ENCODE data around the gene SHC2.
A peak's percentile ranks its signal among the peaks of the same experiment; 100 is the strongest.
"Not testable (repeated sequence)": the region's sequence is repeated elsewhere in the genome, so short reads cannot be mapped to it uniquely, and the experiment has no call there.

The SHC2 gene

GRCh38 chr19:444677-445210 is 16.1 kb downstream of the SHC2 start:
- no peak for DNase-seq

GRCh38 chr19:443005-443404 is 17.8 kb downstream of the SHC2 start:
- no peak for DNase-seq

- DNase-seq, result no peak
These were observed 18.7 kb downstream of the SHC2 start for GRCh38 chr19:442085-442484.

DNA sequence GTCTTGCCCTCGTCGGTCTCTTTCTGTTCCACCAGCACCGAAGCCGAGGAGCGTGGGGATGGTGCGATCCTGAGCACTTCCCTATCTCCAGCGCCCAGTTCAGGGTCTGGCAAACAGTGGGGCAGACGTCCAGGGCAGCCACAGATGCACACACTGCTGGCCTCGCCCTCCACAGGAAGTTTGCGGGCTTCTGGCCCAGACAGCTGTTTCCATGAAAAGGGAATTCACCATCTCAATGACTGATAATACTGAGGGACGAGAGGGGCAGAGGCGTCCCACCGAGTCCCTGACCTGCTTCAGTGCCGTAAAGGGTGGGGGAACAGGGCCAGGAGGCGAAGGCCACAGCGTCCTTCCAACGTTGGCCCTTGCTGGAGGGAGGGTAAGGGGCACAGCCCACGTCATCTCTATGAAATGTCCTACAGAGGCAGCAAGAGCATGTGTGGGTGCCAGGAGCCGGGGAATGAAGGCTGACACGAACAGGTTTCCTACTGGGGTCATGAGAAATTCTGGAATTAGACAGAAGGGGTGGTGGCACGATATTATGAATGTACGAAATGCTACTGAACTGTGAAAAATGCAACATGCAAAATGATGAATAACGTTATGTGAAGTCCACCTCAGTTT is 19.5 kb downstream of the SHC2 start:
- no peak for DNase-seq

- DNase-seq, result no peak
These were observed 20.2 kb downstream of the SHC2 start for GRCh38 chr19:440391-441212.

DNA sequence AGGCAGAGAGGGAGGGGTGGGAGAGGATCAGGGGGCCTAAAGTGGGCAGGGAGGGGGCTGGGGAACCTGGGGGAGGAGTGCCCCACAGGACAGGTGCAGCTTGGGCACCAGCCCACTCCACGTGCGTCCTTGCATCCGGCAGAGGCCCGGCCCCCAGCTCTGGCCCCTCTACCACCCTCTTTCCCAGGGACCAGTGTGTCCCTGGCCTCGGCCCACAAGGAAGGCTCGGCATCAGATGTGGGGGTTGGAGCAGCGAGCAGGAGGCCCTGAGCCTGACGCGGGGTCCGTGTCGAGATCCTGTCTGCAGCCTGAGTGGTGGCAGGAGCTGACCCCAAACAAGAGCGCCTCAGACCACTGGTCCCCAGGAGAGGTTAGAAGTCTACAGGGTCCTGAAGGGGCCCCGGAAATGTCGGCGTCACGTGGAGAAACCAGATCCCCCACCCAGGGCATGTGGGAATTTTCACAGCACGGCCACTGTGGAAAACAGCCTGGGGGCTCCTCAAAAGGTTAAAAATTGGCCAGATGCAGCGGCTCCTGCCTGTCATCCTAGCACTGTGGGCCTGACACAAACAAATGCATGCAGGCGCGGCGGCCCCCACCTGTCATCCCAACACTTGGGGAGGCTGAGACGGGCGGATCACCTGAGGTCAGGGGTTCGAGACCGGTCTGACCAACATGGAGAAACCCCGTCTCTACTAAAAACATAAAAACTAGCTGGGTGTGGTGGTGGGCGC is 21.5 kb downstream of the SHC2 start:
- DNase-seq, result no peak

- DNase-seq, result no peak
These were observed 22.3 kb downstream of the SHC2 start for GRCh38 chr19:438416-438958.

DNA sequence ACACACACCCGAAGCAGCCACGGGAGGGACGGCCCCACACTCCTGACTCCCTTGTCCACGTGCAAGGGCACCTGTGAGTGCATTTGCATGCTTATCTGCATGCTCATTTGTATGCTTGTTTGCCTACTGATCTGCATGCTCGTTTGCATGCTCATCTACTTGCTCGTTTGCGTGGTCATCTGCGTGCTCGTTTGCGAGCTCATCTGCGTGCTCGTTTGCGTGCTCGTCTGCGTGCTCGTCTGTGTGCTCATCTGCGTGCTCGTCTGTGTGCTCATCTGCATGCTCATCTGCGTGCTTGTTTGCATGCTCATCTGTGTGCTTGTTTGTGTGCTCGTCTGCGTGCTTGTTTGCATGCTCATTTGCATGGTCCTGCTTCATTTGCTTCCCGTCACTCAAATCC is 23.8 kb downstream of the SHC2 start:
- no peak for DNase-seq

DNA sequence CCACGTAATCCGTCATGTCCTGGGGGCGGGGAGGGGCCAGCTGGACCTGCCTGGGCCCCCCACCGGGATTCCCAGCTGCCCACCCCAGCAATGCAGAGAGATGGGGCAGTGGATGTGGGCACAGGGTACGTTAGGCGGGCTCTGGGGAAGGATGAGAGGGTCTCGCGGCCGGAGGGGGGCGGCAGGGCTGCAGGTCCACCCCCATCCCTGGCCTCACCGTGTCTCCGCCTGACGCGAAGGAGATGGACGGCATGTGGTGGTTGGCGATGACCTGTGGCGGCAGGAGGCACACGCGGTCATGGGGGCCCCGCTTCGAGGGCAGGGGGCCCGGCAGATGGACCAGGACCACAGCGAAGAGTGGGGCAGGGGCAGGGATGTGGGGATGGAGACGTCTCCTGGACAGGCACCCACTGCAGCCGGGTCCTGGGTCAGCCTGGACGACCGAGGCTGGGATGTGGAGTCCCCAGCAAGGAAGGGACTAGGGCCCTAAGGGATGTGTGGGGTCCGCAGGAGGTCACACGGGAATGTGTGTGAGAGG is 24.4 kb downstream of the SHC2 start:
- DNase-seq, result no peak

- DNase-seq, result no peak
These were observed 25.0 kb downstream of the SHC2 start for GRCh38 chr19:435707-436412.

GRCh38 chr19:435056-435706 is 25.7 kb downstream of the SHC2 start:
- no peak for DNase-seq

DNA sequence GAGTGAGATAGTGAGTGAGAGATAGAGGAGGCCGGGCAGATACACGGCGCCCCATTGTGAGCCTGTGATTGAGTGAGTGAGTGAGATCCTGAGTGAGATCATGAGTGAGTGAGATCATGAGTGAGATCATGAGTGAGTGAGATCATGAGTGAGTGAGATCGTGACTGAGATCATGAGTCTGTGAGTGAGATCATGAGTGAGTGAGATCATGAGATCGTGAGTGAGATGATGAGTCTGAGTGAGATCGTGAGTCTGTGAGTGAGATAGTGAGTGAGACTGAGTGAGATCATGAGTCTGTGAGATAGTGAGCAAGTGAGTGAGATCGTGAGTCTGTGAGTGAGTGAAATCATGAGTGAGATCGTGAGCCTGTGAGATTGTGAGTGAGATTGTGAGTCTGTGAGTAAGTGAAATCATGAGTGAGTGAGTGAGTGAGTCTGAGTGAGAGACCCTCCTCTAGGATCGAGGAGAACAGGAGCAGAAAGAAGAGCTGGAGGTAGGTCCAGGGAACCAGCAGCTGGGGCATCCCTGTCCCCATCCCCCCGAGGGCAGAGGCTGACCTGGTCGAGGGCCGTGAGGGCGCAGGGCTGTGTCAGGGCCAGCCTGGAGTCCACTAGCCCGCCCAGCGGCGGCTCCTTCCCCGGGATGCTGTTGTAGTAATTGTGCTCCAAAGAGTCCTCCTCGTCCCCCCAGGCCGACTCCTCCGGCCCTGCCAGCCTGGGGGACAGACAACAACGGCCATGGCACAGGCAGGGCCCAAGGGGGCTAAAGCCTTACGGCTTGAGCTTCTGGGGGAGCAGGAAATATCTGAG is 26.5 kb downstream of the SHC2 start:
- DNase-seq, result no peak

GRCh38 chr19:430701-431100 is 30.1 kb downstream of the SHC2 start:
- DNase-seq, result no peak

DNA sequence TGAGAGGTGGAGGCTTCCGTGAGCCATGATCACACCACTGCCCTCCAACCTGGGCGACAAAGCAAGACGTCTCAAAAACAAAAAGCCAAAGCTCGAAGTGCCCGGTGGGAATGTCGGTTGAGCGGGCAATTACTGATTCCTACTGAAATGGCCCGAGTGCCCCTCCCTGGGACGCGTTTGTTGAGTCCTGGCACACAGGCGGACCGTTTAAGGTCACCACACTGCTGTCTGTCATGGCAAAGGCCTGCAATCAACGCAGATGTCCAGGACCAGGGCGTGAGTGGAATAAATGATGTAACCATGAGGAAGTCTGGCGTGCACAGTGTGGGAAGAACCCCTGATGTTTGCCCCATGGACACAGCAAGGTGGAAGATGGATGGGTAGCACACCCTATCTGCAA is 32.7 kb downstream of the SHC2 start:
- DNase-seq, result no peak

DNA sequence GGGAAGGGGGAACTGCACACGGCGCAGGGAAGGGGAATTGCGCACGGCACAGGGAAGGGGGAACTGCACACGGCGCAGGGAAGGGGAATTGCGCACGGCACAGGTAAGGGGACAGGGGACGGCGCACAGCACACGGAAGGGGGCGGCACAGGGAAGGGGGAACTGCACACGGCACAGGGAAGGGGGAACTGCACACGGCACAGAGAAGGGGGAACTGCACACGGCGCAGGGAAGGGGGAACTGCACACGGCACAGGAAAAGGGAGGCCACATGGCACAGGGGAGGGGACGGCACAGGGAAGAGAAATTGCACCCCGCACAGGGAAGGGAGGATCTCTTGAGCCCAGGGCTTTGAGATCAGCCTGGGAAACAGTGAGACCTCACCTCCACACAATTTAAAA is 33.2 kb downstream of the SHC2 start:
- DNase-seq, result not testable (repeated sequence)

DNA sequence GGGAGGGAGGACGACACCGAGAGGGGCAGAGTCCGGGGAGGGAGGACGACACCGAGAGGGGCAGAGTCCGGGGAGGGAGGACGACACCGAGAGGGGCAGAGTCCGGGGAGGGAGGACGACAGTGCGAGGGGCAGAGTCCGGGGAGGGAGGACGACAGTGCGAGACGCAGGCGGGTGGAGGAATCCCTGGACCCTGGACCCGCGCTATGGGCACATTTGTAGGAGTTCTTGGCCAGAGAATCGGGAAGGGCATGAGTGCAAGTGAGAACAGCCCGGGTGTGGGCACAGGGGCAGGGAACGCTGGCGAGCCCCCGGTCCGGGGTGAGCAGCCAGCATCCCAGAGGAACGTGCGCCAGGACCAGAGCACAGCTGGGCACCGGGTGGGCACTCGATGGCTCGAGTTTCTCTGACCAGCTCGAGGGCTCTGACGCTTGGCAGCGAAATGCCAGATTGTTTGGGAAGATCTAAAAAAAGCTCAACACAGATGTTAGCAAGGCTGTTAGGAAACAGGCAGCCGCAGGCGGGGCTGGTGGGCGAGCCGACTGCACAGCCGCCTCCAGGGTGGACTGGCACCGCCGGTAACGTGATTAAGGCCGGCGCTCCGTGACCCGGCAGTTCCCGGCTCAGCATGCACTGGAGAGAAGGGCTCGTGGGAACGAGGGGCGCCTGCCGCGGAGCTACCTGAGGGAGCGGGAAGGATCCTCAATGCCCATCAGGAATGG is 33.9 kb downstream of the SHC2 start:
- DNase-seq, result peak; percentile 63

DNA sequence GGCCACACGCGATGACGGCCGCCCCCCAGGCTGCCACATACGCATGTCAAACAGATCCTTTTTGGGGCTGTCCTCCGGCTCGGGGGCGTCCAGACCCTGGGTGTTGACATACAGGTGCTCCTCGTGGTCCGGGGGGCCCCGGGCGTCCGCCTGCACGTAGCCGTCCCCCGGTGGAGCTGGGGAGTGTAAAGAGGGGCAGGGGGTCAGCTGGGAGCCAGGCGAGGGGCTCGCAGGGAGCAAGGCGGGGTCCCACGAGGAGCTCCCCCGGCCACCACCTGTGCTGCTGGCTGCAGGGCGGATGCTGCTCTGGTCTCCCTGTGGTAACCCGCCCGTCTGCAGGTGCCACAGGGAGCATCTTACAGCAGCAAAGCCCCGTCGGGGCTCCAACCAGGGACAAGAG is 35.8 kb downstream of the SHC2 start:
- DNase-seq, result no peak

GRCh38 chr19:424546-424945 is 36.3 kb downstream of the SHC2 start:
- DNase-seq, result no peak

DNA sequence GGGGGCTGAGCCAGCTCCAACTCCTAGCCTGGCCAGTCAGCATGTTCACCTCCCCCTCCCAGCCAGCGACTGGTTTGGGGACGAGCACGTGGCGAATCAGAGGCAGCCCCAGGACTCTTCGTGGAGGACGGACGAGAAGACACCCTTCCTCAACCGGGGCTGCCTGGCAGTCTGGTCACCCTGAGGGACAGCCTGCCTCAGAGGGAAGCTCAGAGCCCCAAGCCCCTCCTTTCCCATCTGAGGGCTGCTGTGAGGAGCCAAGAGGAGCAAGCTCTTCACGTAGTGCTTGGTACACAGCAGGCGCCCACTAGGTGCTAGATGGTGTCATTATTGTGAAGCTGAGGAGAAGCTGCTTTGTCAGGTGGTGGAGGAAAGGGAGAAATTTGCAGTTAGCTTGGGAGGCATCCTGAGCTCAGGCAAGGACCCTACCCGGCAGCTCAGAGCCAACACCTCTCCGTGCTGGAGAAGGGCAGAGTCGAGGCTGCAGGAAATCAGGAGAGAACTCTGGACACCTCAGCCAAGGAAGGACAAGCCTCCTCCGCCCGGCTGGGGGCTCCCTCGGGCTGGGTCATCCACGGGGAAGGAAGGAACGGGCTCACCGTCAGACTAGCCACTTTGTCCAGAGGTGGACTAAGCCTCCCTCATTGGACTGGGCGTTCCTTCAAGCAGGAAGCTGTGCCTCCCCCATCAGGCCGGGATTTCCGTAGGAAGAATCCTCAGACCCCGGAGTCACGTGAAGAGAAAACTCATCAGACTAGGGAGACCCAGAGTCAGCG is 37.0 kb downstream of the SHC2 start:
- no peak for DNase-seq

DNA sequence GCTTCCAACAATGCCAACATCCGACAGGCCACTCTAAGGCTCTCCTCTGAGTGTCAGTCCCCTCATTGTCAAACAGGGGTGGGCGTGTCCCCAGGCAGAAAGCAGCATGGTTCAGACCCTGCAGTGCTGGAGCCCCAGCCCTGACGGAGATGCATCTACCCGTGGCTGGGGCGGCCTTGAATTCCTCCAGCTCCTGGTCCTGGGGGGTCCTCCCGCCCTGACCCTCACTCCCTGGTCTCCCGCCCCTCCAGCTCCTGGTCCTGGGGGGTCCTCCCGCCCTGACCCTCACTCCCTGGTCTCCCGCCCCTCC is 38.0 kb downstream of the SHC2 start:
- DNase-seq, result not testable (repeated sequence)

All from right forelimb (tissue), 1 donor.